Stimulated activated CD8-positive, alpha-beta memory T cell treated with anti-CD3 and anti-CD28 coated beads, Interleukin-7, amount 100 ng/mL, for 1 hour (primary cell): ENCODE data around the gene IL4.
"Not testable (repeated sequence)": the region's sequence is repeated elsewhere in the genome, so short reads cannot be mapped to it uniquely, and the experiment has no call there.

Experiments
- DNase-seq, 2 donors: peaks; one replicate each; pipeline ENCODE4 v3.0.0-alpha.2; 2020; ENCODE audit warnings: low read depth in 2 of 2

Gene IL4

DNA sequence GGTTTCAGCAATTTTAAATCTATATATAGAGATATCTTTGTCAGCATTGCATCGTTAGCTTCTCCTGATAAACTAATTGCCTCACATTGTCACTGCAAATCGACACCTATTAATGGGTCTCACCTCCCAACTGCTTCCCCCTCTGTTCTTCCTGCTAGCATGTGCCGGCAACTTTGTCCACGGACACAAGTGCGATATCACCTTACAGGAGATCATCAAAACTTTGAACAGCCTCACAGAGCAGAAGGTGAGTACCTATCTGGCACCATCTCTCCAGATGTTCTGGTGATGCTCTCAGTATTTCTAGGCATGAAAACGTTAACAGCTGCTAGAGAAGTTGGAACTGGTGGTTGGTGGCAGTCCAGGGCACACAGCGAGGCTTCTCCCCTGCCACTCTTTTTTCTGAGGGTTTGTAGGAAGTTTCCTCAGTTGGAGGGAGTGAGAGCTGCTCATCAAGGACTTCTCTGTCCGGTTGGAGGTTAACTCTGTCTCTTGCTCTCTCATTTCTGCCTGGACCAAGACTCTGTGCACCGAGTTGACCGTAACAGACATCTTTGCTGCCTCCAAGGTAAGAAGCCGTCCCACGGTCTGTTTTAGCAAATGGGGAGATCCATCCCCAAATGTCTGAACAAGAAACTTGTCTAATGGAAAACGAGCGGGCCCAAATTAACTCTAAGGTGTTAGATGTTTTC, at the start of gene IL4:
TSS of gene IL4 (plus strand) at position 51 of the 692 bp plus-strand sequence. CDS start at position 113, 62 bp downstream.
- no peak for DNase-seq

DNA sequence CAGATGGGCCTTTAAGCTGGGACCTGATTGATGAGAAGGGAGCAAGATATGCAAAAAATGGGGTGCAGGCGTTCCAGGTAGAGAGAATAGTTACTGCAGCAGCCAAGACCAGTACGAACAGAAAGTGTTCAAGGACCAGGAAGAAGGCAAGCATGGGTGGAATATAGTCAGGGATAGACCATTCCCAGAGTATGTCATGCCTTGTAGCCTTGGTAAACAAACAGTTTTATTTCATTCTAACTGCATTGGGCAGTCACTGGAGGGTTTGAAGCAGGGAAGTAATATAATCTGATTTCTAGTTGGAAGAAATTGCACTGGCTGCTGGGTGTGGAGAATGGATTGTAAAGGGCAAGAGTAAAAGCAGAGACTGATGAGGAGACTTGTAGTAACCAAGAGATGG, 46.3 kb upstream of the IL4 start:
- no peak for DNase-seq

DNA sequence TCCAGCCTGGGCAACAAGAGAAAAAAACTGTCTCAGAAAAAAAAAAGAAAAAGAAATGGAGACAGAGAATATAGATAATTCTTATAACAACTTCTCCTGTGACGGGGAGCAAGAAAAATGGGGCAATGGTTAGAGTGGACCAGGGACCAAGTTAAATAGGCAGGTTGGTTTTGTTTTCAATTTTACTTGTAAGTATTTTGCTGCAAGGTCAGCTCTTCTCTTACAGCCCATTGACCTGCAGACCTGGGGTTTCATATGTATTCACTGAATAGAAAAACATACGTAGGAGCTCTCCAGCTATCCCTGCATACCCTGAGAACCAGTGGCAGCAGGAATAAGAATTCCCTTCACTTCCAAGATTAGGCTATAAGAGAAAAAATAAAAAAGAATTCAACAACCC, 45.0 kb upstream of the IL4 start:
- DNase-seq = no peak

DNA sequence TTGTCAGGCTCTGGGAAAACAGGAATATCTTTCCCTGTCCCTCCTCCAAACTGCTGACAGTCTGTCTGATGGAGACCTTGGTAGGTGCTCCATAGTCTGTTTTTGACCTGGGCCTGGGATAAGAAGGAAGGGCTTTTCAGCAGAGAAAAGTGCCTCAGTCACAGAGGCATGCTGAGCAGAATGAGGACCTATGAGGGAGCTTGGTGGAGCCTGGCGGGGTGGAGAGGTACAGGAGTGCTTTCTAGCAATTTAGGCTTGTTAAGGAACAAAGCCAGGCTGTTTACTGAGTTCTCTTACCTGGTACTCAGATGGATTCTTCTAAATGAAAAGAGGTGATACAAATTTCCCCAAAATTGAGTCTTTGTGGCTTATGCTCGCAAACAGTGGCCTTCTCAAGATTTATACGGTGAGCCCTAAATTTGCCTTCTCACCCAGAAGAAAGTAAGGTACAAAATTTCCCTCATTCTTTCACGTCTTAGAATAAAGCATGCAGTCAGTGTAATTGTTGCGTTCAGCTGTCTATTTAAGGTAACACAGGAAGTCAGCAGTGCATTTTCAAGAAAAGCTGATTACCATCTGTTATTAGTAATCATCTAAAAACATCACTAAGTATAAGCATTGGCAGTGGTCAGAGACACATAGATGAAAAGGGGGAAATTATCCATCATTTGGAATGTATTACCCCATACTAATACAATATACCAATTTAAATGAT, 44.4 kb upstream of the IL4 start:
- DNase-seq = no peak

DNA sequence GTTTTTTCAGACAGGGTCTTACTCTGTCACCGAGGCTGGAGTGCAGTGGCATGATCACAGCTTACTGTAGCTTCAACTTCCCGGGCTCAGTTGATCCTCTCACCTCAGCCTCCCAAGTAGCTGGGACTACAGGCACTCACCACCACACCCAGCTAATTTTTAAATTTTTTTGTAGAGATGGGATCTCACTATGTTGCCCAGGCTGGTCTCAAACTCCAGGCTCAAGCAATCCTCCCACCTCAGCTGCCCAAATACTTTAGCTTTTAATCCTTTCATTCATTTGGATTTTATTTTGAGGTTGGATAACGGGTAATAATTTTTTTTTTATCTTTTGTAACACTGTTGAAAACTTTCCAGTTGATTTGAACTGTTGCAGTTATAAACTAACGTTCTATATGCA, 40.2 kb upstream of the IL4 start:
- not testable (repeated sequence) for DNase-seq

DNA sequence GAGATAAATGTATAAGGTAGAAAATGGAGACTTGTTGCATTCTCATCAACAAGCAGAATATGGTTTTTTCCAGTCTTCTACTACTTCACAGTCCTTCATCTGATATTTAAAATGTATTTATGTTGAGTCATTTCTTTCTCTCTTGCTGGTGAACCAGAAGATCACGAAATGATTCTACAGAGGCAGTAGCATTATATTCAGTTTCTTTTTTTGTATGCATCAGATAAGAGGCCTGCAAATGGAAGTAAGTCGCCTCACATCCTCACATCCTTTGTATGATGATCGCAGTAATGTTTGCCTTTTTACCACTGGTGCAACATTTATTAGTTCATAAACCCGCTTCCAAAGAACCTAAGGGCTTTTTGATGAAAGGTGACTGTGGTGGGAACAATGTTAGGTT, 37.9 kb upstream of the IL4 start:
- no peak for DNase-seq

DNA sequence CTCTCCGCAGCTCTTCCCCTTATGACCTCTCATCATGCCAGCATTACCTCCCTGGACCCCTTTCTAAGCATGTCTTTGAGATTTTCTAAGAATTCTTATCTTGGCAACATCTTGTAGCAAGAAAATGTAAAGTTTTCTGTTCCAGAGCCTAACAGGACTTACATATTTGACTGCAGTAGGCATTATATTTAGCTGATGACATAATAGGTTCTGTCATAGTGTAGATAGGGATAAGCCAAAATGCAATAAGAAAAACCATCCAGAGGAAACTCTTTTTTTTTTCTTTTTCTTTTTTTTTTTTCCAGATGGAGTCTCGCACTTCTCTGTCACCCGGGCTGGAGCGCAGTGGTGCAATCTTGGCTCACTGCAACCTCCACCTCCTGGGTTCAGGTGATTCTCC, 36.5 kb upstream of the IL4 start:
- no peak for DNase-seq

DNA sequence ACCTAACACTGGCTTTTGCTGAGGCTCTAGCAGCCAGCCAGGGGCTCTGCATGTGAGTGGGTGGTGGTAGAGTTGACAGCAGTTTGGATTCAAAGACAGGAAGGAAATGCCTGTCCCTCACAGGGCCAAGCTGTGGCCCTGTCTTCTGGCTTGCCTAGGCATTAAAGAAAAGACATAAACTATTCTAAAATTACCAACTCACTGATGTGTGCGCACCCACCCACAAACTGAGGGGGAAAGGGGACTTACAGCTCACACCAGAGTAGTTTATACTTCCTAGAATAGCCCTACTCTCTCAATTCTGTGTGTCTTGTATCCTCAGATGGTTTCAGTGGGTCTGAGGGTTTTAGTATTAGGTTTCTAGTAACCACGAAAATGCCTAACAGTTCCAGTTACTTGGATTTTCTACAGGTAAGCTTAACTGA, 34.1 kb upstream of the IL4 start:
- DNase-seq = no peak

DNA sequence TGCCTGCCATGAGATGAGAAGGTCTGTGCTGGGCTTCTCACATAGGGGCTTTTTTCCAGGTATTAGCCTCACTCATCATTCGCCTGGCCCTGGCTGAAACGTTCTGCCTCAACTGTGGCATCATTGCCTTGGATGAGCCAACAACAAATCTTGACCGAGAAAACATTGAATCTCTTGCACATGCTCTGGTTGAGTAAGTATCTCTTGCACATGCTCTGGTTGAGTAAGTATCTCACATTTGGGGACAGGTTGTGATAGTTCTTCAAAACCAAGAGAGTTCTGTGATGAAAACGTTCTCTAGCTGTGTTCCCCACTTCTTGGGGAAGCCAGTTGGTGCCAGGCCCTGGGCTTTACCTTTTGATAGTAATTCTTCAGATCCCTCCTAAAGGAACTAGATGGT, 33.2 kb upstream of the IL4 start:
- no peak for DNase-seq

DNA sequence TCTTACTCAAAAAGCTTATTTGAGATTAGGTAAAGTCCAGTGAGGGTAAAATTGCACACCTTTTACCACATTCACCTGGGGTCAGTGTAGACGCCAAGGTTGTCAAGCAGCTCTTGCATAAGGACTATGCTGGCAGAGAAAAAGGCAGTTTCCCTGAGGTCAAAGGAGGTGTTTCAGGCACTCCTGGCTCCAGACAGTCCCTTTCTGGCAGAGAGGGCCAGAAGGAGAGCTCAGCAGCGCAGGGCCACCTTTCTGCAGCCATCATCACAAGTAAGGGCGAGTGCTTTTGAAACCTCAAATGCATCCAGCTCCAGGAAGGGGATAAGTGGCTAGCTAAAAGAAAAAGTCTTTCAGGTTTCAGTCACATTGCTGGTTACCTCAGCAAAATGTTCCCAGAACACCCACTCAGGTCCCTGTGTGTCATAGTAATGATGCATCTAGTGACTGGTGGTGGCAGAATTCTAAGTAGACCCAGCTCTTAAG, 32.5 kb upstream of the IL4 start:
- DNase-seq = no peak

DNA sequence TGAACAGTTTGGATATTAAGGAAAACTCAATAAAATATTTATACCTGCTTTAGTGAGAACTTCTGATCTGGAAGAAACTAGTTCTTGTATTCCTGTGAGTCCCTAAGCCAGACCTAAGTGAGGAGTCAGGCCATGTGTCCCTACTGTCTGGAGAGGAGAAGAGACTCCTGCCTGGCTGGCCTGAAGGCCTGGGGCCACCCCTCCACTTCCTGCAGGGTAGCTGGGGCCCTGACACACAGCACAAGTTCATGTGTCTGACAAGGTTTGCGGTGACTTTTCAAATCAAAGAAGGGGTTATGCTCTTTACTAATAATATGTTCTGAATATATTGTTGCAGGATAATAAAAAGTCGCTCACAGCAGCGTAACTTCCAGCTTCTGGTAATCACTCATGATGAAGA, 31.9 kb upstream of the IL4 start:
- DNase-seq = no peak

DNA sequence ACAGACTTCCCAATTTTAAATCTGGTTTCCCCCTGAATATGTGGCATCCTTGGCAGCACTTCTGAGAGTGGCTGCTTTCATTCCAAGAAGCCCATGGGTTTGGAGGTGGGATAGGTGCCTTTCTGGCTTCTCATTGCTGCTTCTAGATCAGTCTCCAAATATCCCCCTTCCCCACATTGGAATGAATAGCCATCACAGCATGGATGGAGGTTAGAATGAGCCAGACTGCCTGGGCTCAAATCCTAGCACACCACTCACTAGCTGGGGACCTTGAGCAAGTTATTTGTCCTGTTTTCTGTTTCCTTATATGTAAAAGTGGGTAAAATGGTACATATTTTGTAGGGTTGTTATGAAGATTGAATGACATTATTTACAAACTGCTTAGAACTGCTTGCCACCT, 29.6 kb upstream of the IL4 start:
- no peak for DNase-seq

DNA sequence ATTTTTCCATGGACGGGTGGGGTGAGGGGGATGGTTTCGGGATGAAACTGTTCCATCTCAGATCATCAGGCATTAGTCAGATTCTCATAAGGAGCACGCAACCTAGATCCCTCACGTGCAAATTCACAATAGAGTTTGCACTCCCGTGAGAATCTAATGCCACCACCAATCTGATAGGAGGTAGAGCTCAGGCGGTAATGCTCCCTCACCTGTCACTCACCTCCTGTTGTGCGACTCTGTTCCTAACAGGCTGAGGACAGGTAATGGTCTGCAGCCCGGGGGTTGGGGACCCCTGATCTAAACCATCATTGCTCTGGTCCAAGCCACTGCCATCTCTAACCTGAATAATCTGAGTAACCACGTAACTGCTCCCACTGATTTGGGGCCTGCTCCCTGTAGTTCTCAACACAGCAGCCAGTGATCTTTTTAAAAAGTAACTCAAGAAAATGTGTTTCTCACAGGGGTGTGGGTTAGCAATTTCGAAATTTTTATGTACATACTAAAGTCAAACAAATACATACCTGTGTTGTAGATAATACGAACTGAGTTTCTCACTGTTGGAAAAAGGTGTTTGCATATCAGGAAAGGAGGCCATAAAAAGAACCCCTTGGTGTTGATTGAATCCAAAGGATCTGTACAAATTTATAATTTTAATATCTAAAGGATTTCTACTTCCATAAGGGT, 27.1 kb upstream of the IL4 start:
- DNase-seq = no peak

DNA sequence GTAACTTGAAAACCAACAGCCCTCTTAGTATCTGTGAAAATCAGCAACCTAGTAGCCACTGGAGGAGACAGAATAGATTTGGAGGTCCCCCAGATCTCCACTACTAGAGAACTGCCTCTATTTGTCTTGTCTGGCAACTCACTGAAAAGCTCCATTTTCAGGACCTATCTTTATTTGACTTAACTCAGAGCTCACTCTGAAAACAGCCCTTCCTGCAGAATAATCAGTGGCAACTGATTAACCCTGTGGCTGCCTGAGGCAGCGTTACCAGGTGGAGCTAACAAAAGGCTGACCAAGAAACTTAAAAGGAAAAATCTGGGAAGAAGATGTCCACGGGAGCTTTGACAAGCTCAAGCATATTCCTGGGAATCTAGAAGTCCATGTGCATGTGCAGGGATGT, 26.3 kb upstream of the IL4 start:
- no peak for DNase-seq

DNA sequence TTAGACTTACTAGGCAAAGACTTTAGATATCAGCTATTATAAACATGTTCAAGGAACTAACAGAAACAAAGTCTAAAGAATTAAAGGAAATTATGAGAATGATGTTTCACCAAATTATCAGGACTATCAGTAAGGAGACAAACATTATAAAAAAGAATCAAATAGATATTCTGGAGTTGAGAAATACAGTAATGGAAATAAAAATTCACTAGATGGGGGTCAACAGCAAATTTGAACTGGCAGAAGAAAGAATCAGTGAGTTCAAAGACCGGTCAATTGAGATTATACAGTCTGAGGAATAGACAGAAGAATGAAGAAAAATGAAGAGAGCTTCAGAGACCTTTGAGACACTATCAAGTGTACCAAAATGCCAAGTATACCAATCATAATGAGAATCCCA, 25.4 kb upstream of the IL4 start:
- no peak for DNase-seq

DNA sequence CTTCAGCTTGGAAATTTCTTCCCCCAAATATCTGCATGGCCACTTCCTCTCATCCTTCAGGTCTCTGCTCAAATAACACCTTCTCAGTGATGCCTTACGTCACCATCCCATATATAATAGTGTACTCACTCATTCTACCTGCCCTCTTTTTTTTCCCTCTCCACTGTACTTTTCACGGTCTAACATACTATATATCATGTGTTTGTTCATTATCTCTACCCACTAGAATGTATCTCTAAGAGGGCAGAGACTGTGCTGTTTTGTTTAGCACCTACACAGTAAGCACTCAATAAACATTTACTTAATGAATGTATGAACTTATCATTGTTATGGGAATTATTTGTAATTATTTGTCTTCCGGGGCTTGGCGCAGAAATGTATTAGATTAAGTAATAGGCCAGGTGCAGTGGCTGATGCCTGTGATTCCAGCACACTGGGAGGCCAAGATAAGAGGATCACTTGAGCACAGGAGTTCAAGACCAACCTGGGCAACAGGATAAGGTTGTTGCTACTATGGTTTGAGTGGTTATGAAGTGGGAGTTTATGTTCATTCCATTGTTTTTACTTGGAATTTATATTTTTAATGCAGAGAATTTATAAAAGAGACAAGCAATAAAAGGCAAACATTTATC, 21.8 kb upstream of the IL4 start:
- no peak for DNase-seq

DNA sequence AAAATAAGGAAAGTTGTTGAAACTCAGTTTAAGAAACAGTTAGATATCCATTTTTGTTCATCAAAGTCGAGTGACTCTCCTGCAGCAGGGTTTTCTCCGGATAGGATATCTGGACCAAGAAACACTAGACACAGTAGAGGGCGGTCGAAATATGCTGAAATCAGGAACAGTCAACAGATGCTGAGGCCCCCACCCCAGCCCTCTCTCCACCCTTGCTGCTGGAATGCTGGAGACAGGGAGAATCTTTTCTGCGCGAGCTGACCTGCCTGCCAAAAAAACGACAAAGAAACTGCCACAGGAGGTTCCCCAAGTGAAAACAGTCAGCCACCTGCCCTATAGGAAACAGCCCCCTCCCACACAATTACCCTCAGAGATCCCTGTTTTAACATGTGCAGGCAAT, 20.1 kb upstream of the IL4 start:
- DNase-seq = no peak

DNA sequence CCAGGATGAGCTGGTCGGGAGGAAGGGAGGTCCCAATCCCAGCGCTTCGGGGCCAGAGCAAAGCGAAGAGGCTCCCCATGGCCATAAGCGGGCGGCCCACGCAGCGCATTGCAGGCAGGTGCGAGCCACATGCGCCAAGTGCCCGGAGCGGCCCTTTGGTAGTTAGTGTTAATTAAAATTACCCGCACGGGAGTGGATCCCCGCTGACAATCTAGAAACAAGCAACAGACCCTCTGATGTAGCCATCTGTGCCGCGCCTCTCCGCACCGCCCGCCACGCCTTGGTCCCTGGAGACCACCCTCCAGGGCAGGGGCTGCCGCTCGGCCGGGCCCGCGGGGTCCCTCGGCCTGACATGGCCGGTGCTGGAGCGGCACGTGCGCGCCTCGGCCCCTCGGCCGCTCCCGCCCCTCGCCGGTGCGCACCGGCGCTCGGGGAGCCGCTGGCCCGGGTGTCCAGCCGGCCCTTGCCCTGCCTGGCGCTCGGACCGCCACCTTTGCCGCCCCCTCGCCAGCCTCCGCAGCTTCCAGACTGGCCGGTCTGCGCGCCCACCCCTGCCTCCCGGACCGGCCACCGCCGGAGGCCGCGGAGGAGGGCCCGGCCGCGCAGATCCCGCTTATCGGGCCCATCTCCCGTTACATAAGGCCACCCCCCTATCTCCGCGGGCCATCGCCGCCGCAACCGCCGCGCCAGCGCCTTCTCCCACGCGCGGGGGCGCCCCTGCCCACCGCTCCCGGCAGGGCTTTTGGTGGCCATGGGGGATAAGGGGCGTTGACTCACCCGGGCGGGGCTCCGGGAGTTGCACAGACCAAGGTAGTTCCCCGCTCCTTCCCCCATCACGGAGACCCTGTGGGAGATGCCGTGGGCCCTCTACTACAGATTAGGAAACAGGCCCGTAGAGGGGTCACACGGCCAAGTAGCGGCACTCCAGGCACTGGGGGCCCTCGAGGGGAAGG, 17.7 kb upstream of the IL4 start:
- DNase-seq = no peak

DNA sequence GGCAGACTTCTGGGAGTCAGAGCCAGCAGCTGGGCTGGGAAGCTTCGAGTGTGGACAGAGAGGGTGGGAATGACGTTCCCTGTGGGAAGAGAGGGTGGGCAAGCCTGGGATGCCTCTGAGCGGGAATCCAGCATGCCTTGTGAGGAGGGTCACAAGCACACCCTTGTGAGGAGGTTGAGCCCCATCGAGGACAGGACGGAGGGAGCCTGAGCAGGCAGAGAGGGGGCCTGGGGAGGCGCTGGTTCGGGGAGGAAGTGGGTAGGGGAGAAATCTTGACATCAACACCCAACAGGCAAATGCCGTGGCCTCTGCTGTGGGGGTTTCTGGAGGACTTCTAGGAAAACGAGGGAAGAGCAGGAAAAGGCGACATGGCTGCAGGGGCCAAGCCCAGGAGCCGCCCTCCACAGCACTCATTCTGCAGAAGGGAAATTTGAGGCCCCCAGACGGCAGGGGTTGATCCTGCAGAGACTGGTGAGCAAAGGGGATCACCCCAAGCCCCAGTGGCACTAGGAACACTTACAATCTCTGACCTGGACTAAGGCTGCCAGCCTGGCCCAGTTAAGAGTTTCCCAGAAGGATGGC, 16.9 kb upstream of the IL4 start:
- no peak for DNase-seq

DNA sequence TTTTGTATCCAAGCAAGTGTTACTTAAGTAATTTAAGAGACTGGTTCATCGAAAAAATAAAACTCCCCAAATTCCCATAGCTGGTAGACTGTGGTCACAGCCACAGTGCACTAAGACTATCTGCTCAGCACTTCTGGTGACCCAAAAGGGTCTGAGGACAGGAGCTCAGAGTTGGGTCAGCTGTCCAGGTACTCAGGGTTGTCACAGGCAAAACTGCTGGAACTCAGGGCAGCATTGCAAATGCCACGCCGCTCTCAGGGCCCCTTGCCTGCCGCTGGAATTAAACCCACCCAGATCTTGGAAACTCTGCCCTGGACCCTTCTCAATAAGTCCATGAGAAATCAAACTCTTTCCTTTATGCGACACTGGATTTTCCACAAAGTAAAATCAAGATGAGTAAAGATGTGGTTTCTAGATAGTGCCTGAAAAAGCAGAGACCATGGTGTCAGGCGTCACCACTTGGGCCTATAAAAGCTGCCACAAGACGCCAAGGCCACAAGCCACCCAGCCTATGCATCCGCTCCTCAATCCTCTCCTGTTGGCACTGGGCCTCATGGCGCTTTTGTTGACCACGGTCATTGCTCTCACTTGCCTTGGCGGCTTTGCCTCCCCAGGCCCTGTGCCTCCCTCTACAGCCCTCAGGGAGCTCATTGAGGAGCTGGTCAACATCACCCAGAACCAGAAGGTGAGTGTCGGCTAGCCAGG, 16.0 kb upstream of the IL4 start, which contains the start of gene IL13:
TSS of gene IL13 (plus strand) at position 498 of the 705 bp plus-strand sequence. CDS start at position 512, 14 bp downstream.
- DNase-seq = no peak
